HG03342 (cell line): Measurements from ENCODE around the gene MCHR1.

Experiments
- ATAC-seq: cut with Tn5 transposase; IDR thresholded peaks from one replicate; pipeline ENCODE4 v1.9.1; 2021; ENCODE audit warnings: mild to moderate bottlenecking, moderate library complexity; ENCODE audit not compliant: unreplicated experiment

MCHR1 gene

GRCh38 chr22:40720538-40721256, 41.4 kb downstream of the MCHR1 start:
- ATAC-seq, result no peak

DNA sequence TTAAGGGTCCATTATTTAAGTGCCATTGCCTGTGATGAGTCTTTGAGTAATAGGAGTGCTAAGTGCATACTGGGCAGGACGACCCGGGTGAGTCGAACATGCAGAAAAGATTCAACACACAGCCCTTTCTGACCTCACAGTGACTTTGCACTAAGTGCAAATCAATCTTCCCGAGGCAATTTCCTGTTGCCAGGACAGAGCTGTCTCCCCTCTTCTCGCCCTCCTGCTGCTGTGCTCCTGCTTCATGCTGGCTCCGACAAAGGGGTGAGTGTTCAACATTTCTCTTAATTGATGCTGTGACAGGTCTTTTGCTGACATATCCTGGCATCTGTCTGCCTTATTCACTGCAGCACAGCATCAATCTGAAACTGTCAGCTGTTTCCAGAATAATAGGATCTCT, 42.0 kb downstream of the MCHR1 start:
- no peak for ATAC-seq

DNA sequence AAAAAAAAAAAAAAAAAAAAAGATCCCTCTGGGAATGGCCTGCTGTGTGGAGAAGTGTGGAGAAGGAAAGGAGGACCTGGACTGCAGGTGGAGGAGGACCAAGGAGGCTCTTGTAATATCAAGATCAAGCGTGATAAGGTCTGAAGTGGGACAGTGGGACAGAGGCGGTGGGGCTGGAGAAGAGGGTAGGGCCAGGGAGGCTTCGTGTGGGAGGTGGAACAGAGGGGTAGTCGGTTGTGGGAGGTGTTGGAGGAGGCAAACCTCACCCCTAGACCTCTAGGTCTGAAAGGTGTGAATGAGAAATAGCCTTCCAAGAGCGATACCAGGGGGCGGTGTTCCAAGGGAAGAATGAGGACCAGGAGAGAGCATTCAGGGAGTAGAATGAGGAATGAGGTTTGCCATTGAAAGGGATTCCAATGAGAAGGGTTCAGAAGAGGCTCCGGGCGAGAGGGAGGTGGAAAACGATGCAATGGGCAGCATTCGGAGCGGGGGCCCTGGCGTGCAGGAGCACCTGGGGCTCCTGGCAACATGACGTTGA, 44.2 kb downstream of the MCHR1 start:
- ATAC-seq, result no peak

DNA sequence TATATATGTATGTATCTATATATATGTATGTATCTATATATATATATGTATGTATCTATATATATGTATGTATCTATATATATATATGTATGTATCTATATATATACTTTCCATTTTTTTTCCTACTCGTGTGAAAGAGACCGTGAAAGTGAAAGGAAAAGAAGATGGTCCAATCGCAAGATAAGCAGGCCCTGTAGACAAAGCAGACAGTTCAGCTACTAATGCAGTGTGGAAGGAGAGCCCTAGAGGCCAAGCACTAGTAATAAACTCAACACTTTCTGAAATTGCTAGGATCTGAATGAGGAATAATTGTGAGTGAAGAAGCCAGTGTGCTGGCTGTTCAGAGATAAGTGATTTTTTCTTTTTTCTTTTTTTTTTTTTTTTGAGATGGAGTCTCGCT, 47.2 kb downstream of the MCHR1 start:
- no peak for ATAC-seq

DNA sequence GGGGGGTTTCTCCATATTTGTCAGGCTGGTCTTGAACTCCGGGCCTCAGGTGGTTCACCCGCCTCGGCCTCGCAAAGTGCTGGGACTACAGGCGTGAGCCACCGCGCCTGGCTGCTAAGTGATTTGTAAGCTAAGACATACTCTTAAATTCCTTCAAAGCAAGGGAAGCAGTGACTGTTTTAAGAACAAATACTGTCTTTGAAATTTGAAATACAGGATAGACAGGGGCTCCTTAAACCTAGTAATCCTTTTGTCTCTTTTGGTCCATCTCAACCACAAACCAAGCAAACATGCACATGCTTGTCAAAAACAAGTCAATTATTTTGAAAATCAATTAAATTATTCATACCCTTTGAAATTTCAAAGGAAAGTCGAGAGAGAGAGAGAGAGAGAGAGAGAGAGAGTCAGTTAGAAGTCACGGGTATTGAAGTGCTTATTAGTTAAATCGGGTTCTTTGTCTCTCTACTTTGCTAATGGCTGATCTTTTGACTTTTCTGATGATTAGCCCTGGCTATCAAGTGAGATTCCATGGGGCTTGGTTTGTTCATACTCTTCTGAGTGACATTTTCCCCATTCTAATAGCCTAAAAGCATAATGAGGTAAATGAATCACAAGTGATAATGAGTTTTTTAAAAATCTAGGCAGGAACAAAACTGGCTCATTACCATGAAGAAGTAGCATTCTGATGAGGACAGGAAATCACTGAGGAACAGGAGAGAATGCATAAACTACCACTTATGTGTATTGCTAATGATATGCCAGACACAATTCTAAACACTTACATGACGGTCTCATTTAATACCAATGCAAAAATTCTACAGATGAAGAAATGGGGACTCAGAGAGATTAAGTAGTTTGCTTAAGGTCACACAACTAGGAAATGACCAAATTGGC, 48.0 kb downstream of the MCHR1 start:
- no peak for ATAC-seq

- ATAC-seq, result no peak
Measured at GRCh38 chr22:40727964-40728615, 48.8 kb downstream of the MCHR1 start.

DNA sequence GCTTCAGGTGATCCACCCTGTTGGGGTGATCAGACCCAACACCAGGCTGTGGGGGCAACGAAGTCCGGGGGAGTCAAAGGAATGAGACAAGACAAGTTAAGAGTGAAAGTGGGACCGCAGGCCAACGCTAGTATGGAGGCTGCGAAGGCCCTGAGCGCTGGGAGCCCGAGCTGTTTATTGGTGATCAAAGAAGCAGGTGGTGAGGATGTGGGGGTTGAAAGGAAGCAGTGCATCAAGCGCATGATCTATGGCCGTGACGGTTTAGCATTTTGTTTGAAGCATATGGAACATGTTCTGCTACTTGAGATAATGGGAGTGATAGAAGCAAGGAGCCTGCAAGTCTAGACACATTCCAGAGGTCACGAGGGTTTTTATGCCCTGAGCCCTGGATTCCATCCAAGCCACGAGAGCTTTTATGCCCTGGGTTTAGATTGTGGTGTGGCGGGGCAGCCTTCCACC, 49.5 kb downstream of the MCHR1 start:
- ATAC-seq, result no peak

GRCh38 chr22:40729284-40729683, 50.0 kb downstream of the MCHR1 start:
- ATAC-seq, result no peak
